NCI-H1105 (cell line): ENCODE results near the gene MORF4L1.
"Not testable (repeated sequence)": the region's sequence is repeated elsewhere in the genome, so short reads cannot be mapped to it uniquely, and the experiment has no call there.

Experiments used
- DNase-seq: peaks from one replicate; lab custom pipeline; 2025; lab: John Stamatoyannopoulos, UW

Gene MORF4L1

DNA sequence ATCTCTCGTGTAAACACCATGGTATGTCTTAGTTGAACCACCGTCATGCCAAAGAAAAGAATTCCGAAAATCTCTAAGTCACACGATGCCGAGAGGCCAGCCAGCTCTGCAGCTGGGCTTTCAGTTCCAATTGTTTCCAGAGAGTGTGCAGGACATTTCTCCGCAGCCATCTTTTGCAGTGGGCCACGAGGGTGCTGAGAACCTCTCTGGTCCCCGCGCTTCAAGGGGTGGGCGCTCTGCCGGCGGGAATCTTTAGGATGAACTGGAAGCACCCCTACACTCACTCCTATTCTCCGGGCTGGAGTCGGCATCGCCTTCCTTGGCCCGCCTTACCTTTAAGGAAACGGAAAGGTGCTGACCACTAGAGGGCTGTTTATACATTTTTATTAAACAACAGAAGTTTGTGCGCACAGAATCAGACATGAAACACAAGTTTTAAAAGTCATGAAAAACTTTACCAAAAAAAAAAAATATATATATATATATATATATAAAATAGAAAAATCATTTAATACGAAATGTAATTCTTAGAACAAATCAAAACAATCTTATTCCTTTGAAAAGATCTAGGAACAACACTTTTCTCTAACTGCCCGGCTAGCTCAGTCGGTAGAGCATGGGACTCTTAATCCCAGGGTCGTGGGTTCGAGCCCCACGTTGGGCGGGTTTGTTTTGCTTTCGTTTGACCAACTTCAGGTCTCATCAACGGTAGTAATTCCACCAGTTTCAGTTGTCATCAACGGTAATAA is 12.5 kb upstream of the MORF4L1 start:
- DNase-seq: no peak

- DNase-seq: not testable (repeated sequence)
These were observed 7.1 kb upstream of the MORF4L1 start for GRCh38 chr15:78865585-78865984.

GRCh38 chr15:78866031-78866430 is 6.7 kb upstream of the MORF4L1 start:
- DNase-seq: not testable (repeated sequence)

DNA sequence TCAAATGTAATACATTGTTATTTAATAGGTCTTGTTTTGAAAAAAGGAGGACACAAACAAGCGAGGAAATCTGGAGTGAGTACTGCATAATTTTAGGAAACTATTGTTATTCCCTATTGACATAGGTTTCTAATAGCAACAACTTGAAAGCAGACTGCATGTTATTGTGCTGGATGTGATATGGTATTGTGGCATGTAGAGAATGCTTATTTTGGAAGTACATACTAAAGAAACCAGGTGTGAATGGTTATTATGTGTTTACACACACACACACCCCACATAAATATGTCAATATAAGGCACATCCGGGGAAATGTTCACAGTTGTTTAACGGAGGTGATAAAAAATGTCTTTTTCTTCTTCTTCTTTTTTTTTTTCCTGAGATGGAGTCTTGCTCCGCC is 5.9 kb upstream of the MORF4L1 start:
- no peak for DNase-seq

DNA sequence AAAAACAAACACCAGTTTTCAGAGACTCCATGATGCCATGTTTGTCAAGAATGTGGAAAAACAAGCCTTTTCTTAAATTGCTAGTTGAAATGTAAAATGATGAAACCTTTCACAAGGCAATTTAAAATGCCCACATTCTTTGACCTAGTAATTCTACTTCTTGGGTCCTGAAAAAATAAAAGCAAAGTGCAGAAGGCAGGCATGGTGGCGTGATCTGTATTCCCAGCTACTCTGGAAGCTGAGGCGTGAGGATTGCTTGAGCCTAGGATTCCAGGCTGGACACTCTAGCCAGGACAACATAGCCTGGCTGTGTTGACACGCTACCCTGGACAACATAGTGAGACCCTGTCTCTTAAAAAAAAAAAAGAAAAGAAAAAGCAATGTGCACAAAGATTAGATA is 4.3 kb upstream of the MORF4L1 start:
- DNase-seq: no peak

- DNase-seq: not testable (repeated sequence)
These were observed 1.1 kb upstream of the MORF4L1 start for GRCh38 chr15:78871483-78872127.

- DNase-seq: peak; percentile 77
These were observed 492 bp downstream of the MORF4L1 start for GRCh38 chr15:78872972-78873792.

- DNase-seq: no peak
These were observed 1.4 kb downstream of the MORF4L1 start for GRCh38 chr15:78873793-78874765.

- DNase-seq: no peak
These were observed 2.6 kb downstream of the MORF4L1 start for GRCh38 chr15:78875107-78875914.

DNA sequence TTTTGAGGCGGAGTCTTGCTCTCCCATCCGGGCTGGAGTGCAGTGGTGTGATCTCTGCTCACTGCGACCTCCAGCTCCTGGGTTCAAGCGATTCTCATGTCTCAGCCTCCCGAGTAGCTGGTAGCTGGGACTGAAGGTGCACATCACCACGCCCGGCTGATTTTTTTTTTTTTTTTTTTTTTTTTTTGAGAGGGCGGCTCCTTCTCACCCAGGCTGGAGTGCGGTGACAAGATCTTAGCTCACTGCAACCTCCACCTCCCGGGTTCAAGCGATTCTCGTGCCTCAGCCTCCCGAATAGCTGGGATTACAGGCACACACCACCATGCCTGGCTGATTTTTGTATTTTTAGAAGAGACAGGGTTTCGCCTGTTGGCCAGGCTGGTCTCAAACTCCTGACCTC is 4.3 kb downstream of the MORF4L1 start:
- DNase-seq: not testable (repeated sequence)

- no peak for DNase-seq
These were observed 5.7 kb downstream of the MORF4L1 start for GRCh38 chr15:78878356-78878755.

GRCh38 chr15:78879517-78880241 is 7.0 kb downstream of the MORF4L1 start:
- DNase-seq: no peak

DNA sequence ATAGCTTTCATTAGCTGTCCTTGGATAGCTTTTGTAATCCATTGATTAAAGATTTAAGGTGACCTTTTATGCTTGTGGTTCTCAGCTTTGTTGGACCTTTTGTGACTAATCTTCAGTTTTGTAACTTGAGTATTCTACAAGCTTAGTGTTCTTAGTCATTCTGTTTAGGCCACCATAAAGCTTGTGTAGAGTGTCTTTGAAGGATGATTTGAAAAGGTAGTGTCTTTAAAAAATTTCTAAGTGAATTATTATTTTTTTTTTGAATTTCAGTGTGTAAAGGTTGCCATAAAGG is 7.5 kb downstream of the MORF4L1 start:
- no peak for DNase-seq

DNA sequence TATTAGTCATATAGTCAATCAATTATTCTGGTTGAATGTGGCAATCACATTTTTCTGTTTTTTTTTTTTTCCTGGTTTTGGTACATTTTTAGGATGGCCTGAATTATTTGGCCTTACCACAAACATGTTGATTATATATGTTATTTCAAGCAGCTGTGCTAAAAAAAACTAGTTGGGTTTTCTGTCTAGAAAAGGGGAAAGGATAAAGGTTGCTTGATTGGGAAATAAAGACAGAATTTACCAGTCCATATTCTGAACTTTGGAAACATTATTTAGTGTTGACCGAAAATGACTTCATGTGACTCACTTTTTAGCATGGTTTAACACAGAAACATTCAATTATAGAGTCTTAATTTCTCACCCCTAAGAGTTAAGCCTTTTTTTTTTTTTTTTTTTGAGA is 8.1 kb downstream of the MORF4L1 start:
- DNase-seq: no peak

GRCh38 chr15:78881681-78882080 is 9.0 kb downstream of the MORF4L1 start:
- DNase-seq: no peak

DNA sequence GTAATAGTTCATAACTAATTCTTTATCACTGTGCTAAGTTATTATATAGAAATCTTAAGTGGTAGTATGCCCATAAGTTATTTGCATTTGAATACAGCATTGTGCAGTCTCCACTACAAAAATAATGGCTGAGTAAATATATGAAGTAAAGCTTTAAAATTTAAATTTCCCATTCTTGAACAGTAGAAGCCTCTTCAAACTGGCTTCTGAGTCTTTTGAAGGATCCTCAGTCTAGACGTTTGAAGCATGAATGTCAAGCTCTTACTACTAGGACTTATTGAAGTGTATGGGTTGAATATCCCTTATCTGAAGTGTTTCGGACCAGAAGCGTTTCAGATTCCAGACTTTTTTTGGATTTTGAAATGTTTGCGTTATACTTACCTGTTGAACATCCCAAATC is 16.3 kb downstream of the MORF4L1 start:
- DNase-seq: no peak

DNA sequence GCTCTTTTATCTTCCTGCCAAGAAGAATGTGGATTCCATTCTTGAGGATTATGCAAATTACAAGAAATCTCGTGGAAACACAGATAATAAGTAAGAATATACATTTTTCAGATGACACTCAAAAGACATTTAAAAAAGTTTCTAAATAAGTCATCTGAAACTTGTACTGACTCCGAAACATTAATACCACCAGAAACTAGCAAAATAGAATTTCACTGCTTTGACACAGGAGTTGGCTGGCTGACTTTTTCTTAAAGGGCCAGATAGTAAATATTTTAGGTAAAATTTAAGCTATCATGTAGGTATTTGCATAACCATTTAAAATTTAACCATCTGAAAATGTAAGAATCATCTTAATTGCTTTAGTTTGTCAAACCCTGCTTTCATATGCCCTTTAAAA is 20.8 kb downstream of the MORF4L1 start:
- no peak for DNase-seq

DNA sequence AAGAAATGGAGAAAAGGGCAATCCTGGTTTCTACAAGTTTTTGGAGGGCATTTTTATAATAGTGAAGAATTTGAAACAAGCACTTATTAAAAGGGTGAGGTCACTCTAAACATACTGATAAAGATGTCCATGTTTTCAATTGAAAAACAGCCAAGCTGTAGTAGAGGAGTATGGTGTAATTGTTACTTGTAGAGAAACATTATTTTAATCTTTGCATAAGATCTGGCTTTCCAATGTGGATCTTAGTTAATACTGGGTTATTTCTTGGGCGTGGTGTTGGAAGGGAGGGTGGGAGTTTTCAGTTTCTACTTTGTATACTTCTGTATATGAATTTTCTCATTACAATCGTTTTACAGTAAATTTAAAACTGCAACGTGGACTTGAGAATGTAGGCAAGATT is 22.8 kb downstream of the MORF4L1 start:
- no peak for DNase-seq

GRCh38 chr15:78898540-78898939 is 25.9 kb downstream of the MORF4L1 start:
- no peak for DNase-seq

DNA sequence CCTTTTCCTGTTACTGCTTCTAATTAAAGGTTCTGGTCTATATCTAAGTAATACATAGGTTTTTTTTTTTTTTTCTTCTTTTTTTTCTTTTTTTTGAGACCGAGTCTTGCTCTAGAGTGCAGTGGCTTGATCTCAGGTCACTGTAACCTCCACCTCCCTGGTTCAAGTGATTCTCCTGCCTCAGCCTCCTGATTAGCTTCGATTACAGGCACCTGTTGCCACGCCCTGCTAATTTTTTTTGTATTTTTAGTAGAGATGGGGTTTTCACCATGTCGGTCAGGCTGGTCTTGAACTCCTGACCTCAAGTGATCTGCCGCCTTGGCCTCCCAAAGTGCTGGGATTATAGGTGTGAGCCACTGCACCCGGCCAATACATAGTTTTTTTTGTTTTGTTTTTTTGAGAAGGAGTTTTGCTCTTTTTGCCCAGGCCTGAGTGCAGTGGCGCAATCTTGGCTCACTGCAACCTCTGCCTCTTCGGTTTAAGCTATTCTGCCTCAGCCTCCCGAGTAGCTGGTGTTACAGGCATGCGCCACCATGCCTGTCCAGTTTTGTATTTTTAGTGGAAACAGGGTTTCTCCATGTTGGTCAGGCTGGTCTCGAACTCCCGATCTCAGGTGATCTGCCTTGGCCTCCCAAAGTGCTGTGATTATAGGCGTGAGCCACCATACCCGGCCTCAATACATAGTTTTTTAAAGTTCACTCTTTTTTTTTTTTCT is 28.3 kb downstream of the MORF4L1 start:
- not testable (repeated sequence) for DNase-seq
